SK-N-SH (cell line): Measurements from ENCODE around the gene MAP3K4. TPM values are rescaled to one million over a fixed set of nuclear protein-coding genes. Genes with fewer than 3 reads are reported as not detected.

Source experiments
- CHD2 ChIP-seq: fragments of 150-350 bp; IDR thresholded peaks from 2 replicates; pipeline ENCODE4 v1.6.1; 2018; ENCODE audit warnings: low read length; ENCODE audit not compliant: partially characterized antibody
- EP300 ChIP-seq, 2 experiments: IDR thresholded peaks; 2 replicates each; pipeline versions ENCODE4 v1.4.0 to v1.6.1; 2012; ENCODE audit warnings: borderline replicate concordance in 1 of 2, low read depth in 1 of 2, low read length in 1 of 2
- FOSL2 ChIP-seq: IDR thresholded peaks from 2 replicates; pipeline ENCODE4 v1.4.0; 2012; ENCODE audit warnings: low read depth, mild to moderate bottlenecking, moderate library complexity, borderline replicate concordance
- FOXM1 ChIP-seq: IDR thresholded peaks from 2 replicates; pipeline ENCODE4 v1.4.0; 2012; ENCODE audit warnings: low read depth, mild to moderate bottlenecking
- MXI1 ChIP-seq: IDR thresholded peaks from 2 replicates; pipeline ENCODE4 v1.6.1; 2012; ENCODE audit warnings: mild to moderate bottlenecking, low read depth, low read length, improper control_type of control experiment
- NFIC ChIP-seq: IDR thresholded peaks from 2 replicates; pipeline ENCODE4 v1.4.0; 2012; ENCODE audit warnings: borderline replicate concordance
- RAD21 ChIP-seq: IDR thresholded peaks from 2 replicates; pipeline ENCODE4 v1.6.1; 2012; ENCODE audit warnings: mild to moderate bottlenecking, low read length
- RCOR1 ChIP-seq: fragments of 150-350 bp; IDR thresholded peaks from 2 replicates; pipeline ENCODE4 v1.6.1; 2017; ENCODE audit warnings: antibody characterized with exemption, low read length
- RFX5 ChIP-seq: IDR thresholded peaks from 2 replicates; pipeline ENCODE4 v1.6.1; 2012; ENCODE audit warnings: mild to moderate bottlenecking, improper control_type of control experiment, low read length
- SIN3A ChIP-seq: IDR thresholded peaks from 2 replicates; pipeline ENCODE4 v1.6.1; 2012; ENCODE audit warnings: low read depth, mild to moderate bottlenecking, low read length, moderate library complexity, borderline replicate concordance
- SMC3 ChIP-seq: IDR thresholded peaks from 2 replicates; pipeline ENCODE4 v1.6.1; 2012; ENCODE audit warnings: low read depth, low read length, improper control_type of control experiment
- YY1 ChIP-seq: IDR thresholded peaks from 2 replicates; pipeline ENCODE4 v1.4.0; 2012; ENCODE audit warnings: low read depth, mild to moderate bottlenecking
- polyA plus RNA-seq, 3 experiments: library from polyadenylated mRNA; depleted of rRNA; stranded (reverse); fragments of >200 nt; gene quantifications; 2 replicates each; pipeline ENCODE4 v1.2.3, GENCODE V29; 2012
- TF ChIP-seq, protein P1 (sequence below): IDR thresholded peaks from 2 replicates; pipeline ENCODE4 v1.6.1; 2012; ENCODE audit warnings: mild to moderate bottlenecking, low read depth, low read length, moderate library complexity
- TF ChIP-seq, protein P2 (sequence below): fragments of 150-350 bp; IDR thresholded peaks from 2 replicates; pipeline ENCODE4 v1.6.1; 2017; ENCODE audit warnings: antibody characterized with exemption, low read length, low read depth, borderline replicate concordance
- TF ChIP-seq, protein P3 (sequence below): fragments of 200-600 bp; sonication (generic); IDR thresholded peaks from 2 replicates; pipeline ENCODE4 v1.6.1; 2017; ENCODE audit warnings: antibody characterized with exemption, mild to moderate bottlenecking, moderate library complexity
- TF ChIP-seq, protein P4 (sequence below): IDR thresholded peaks from 2 replicates; pipeline ENCODE4 v1.4.0; 2012; ENCODE audit warnings: low read depth

The MAP3K4 gene
- polyA plus RNA-seq, 1 of the 3 experiments (the other 2 are of a cell fraction), result 6.8 TPM

DNA sequence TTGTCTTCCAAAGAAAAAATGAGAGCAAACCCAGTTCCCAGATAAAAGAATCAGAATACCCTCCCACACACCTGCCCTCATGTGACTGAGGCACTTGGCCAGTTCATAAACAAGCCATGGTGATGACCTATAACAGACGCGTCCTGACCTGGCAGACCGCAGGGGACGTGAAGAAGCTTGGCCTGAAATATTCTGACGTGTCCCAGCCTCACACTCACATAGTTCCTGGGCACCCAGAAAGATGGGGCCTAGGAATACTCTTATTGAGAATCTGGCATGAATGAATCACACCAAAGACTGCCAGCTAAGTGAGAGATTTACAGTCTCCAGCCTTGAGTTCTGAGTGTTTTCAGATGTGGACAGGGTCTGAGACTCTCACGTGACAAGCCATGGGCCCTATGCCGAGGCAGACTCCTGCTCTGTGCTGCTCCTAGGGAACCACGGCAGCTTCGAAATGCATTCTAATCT is 17.2 kb upstream of the MAP3K4 start (continued):
- TF ChIP-seq, protein P1, sequence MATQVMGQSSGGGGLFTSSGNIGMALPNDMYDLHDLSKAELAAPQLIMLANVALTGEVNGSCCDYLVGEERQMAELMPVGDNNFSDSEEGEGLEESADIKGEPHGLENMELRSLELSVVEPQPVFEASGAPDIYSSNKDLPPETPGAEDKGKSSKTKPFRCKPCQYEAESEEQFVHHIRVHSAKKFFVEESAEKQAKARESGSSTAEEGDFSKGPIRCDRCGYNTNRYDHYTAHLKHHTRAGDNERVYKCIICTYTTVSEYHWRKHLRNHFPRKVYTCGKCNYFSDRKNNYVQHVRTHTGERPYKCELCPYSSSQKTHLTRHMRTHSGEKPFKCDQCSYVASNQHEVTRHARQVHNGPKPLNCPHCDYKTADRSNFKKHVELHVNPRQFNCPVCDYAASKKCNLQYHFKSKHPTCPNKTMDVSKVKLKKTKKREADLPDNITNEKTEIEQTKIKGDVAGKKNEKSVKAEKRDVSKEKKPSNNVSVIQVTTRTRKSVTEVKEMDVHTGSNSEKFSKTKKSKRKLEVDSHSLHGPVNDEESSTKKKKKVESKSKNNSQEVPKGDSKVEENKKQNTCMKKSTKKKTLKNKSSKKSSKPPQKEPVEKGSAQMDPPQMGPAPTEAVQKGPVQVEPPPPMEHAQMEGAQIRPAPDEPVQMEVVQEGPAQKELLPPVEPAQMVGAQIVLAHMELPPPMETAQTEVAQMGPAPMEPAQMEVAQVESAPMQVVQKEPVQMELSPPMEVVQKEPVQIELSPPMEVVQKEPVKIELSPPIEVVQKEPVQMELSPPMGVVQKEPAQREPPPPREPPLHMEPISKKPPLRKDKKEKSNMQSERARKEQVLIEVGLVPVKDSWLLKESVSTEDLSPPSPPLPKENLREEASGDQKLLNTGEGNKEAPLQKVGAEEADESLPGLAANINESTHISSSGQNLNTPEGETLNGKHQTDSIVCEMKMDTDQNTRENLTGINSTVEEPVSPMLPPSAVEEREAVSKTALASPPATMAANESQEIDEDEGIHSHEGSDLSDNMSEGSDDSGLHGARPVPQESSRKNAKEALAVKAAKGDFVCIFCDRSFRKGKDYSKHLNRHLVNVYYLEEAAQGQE, result no peak
- TF ChIP-seq RFX5, result no peak
- peak; percentile 20; the same call in 1 of the 2 replicates for TF ChIP-seq FOSL2
- TF ChIP-seq NFIC, result peak; percentile 71
- no peak for TF ChIP-seq SIN3A
- TF ChIP-seq MXI1, result no peak
- TF ChIP-seq RAD21, result no peak
- no peak for TF ChIP-seq SMC3
- TF ChIP-seq YY1, result no peak
- TF ChIP-seq EP300 (IDR thresholded peaks at IDR 0.05; ENCODE audit: borderline replicate concordance in 1 of 2, low read depth in 1 of 2, low read length in 1 of 2), result peak in 1 of 2 experiments; percentile 61; a peak in 1 of 4 replicates
- TF ChIP-seq FOXM1, result no peak
- no peak for TF ChIP-seq RCOR1
- TF ChIP-seq CHD2, result no peak
- TF ChIP-seq, protein P2, sequence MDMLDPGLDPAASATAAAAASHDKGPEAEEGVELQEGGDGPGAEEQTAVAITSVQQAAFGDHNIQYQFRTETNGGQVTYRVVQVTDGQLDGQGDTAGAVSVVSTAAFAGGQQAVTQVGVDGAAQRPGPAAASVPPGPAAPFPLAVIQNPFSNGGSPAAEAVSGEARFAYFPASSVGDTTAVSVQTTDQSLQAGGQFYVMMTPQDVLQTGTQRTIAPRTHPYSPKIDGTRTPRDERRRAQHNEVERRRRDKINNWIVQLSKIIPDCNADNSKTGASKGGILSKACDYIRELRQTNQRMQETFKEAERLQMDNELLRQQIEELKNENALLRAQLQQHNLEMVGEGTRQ, result no peak
- TF ChIP-seq, protein P3, sequence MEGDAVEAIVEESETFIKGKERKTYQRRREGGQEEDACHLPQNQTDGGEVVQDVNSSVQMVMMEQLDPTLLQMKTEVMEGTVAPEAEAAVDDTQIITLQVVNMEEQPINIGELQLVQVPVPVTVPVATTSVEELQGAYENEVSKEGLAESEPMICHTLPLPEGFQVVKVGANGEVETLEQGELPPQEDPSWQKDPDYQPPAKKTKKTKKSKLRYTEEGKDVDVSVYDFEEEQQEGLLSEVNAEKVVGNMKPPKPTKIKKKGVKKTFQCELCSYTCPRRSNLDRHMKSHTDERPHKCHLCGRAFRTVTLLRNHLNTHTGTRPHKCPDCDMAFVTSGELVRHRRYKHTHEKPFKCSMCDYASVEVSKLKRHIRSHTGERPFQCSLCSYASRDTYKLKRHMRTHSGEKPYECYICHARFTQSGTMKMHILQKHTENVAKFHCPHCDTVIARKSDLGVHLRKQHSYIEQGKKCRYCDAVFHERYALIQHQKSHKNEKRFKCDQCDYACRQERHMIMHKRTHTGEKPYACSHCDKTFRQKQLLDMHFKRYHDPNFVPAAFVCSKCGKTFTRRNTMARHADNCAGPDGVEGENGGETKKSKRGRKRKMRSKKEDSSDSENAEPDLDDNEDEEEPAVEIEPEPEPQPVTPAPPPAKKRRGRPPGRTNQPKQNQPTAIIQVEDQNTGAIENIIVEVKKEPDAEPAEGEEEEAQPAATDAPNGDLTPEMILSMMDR, result no peak
- TF ChIP-seq, protein P4, sequence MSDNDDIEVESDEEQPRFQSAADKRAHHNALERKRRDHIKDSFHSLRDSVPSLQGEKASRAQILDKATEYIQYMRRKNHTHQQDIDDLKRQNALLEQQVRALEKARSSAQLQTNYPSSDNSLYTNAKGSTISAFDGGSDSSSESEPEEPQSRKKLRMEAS, result peak; percentile 39; the same call in 1 of the 2 replicates
- TF ChIP-seq, all 33 proteins: peak for 10
